DOHH2 (cell line): ENCODE data around the gene FOXK1.

ENCODE experiments used
- EZH2phosphoT487 ChIP-seq: fragments of 200-600 bp; sonication (generic); IDR thresholded peaks from 2 replicates; pipeline ENCODE4 v1.6.1; 2017; ENCODE audit warnings: borderline replicate concordance, mild to moderate bottlenecking, antibody characterized with exemption, low read length, moderate library complexity, mixed read lengths
- TF ChIP-seq, protein P1 (sequence below): fragments of 200-600 bp; sonication (generic); IDR thresholded peaks from one replicate; pipeline ENCODE4 v1.5.1; 2014; ENCODE audit warnings: antibody characterized with exemption, mild to moderate bottlenecking, low read depth, low read length; ENCODE audit not compliant: poor library complexity, severe bottlenecking

DNA sequence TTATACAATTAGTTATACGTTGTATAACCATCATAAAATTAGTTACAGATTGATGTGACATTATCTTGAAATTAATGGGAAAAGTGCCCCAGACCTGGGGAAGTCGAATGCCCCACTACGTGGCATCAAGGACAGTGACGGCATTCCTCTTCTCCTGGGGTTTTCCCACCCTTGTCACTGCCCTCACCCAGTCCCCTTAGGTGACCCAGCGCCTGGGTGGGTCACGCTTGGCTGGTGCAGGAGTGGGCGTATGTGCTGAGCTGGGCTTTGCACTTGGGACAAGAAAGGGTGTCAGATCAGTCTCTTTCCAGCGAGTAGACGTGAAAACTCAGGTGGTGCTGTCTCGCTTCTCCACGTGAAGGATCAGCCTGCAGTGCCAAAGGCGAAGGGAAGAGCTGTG, 7.6 kb downstream of the FOXK1 start:
- TF ChIP-seq, protein P1, sequence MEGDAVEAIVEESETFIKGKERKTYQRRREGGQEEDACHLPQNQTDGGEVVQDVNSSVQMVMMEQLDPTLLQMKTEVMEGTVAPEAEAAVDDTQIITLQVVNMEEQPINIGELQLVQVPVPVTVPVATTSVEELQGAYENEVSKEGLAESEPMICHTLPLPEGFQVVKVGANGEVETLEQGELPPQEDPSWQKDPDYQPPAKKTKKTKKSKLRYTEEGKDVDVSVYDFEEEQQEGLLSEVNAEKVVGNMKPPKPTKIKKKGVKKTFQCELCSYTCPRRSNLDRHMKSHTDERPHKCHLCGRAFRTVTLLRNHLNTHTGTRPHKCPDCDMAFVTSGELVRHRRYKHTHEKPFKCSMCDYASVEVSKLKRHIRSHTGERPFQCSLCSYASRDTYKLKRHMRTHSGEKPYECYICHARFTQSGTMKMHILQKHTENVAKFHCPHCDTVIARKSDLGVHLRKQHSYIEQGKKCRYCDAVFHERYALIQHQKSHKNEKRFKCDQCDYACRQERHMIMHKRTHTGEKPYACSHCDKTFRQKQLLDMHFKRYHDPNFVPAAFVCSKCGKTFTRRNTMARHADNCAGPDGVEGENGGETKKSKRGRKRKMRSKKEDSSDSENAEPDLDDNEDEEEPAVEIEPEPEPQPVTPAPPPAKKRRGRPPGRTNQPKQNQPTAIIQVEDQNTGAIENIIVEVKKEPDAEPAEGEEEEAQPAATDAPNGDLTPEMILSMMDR: no peak
- no peak for TF ChIP-seq EZH2phosphoT487
